Skeletal muscle tissue (tissue), 4 donors: ENCODE results near the gene SPATA46. TPM values are rescaled to one million over a fixed set of nuclear protein-coding genes. Genes with fewer than 3 reads are reported as not detected.

Experiments
- H3K27ac ChIP-seq: one replicate; pipeline ENCODE4 v1.7.0; 2013; ENCODE audit warnings: mild to moderate bottlenecking, low read depth, low read length, inconsistent platforms
- H3K27me3 ChIP-seq, 3 donors: one replicate each; pipeline ENCODE4 v1.7.0; 2013; ENCODE audit warnings: low read length in 3 of 3; ENCODE audit not compliant: control insufficient read depth in 3 of 3, insufficient read depth in 3 of 3
- H3K36me3 ChIP-seq, 3 donors: one replicate each; pipeline ENCODE4 v1.7.0; 2013; ENCODE audit warnings: low read length in 3 of 3; ENCODE audit not compliant: control insufficient read depth in 3 of 3, insufficient read depth in 3 of 3
- H3K4me1 ChIP-seq, 3 donors: one replicate each; pipeline ENCODE4 v1.7.0; 2013; ENCODE audit warnings: low read length in 3 of 3, mild to moderate bottlenecking in 3 of 3; ENCODE audit not compliant: control insufficient read depth in 3 of 3, insufficient read depth in 3 of 3
- H3K4me3 ChIP-seq, 3 donors: one replicate each; pipeline ENCODE4 v1.7.0; 2013; ENCODE audit warnings: low read length in 3 of 3
- H3K9ac ChIP-seq, 3 donors: one replicate each; pipeline ENCODE4 v1.7.0; 2013; ENCODE audit warnings: low read length in 3 of 3, mild to moderate bottlenecking in 3 of 3, moderate library complexity in 2 of 3, low read depth in 1 of 3
- H3K9me3 ChIP-seq, 3 donors: one replicate each; pipeline ENCODE4 v1.7.0; 2013; ENCODE audit warnings: low read length in 3 of 3; ENCODE audit not compliant: control insufficient read depth in 3 of 3
- total RNA-seq: library from RNA; depleted of rRNA; stranded (reverse); fragments of >200 nt; gene quantifications from one replicate; pipeline ENCODE4 v1.2.3, GENCODE V29; 2014
- donor health status: Osteomylitis.

SPATA46 gene
- total RNA-seq, 1 donor from 2014 or later = not detected

DNA sequence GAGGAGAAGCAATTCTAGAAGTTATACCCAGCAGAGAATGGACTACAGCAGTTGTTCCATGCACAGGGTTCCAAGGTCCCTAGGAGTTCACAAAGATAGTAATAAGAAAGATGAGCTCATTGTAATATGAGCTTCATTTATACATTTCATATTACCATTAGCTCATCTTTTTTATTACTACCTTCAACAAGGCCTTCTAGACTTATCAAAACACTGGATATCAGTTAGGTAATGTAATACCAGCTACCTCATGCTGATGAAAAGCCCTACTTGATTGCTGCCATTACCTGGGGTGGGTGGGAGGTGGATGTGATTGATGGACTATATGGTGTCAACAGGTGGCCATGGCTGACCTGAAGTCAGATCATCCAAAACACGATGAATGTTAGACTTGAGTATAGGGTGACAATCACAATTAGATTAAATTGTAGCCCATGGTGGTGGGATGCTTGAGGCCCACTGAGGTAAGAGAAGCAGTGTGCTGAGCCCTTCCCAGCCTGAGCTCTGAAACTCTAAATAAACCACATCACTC, 34.1 kb downstream of the SPATA46 start:
- Histone ChIP-seq H3K36me3 (no peaks in the 10 kb centered on the region), H3K27ac (no peak overlapping the region), H3K9ac (no peak overlapping the region), H3K9me3 (no peaks in the 10 kb centered on the region), H3K4me1 (no peaks in the 10 kb centered on the region), H3K27me3 (no peaks in the 10 kb centered on the region), H3K4me3 (no peak overlapping the region)

GRCh38 chr1:162336621-162337285, 39.9 kb downstream of the SPATA46 start:
- Histone ChIP-seq H3K4me1 (no peaks in the 10 kb centered on the region), H3K27me3 (no peaks in the 10 kb centered on the region), H3K4me3 (no peak overlapping the region), H3K9ac (no peak overlapping the region), H3K9me3 (no peaks in the 10 kb centered on the region), H3K36me3 (no peaks in the 10 kb centered on the region), H3K27ac (no peak overlapping the region)

GRCh38 chr1:162335126-162335525, 41.5 kb downstream of the SPATA46 start:
- Histone ChIP-seq H3K36me3 (no peaks in the 10 kb centered on the region), H3K9me3 (no peaks in the 10 kb centered on the region), H3K9ac (no peak overlapping the region), H3K27me3 (no peaks in the 10 kb centered on the region), H3K4me1 (no peaks in the 10 kb centered on the region), H3K4me3 (no peak overlapping the region), H3K27ac (no peak overlapping the region)

DNA sequence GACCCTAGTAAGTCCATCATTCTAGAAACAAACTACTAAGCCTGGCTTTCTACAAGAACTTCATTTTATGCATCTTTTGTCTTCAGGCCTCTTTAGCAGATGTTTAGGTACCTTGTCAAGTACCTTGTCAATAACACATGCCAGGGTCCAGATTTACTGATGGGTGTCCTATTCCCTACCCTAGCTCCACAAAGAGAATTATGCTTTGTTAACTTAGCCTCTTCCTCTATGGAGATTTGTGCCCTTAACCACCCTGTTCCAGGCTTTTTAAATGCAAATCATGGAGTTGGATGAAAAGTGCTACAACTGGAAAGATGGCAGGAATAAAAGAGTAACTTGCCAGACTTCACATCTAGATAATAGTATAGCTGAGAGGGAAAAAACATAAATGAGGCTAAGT, 42.7 kb downstream of the SPATA46 start:
- Histone ChIP-seq H3K27ac (no peak overlapping the region), H3K9ac (no peak overlapping the region), H3K4me3 (no peak overlapping the region), H3K27me3 (no peaks in the 10 kb centered on the region), H3K36me3 (no peaks in the 10 kb centered on the region), H3K4me1 (no peaks in the 10 kb centered on the region), H3K9me3 (no peaks in the 10 kb centered on the region)

- Histone ChIP-seq H3K4me3 (no peak overlapping the region), H3K27ac (no peak overlapping the region), H3K27me3 (no peaks in the 10 kb centered on the region), H3K9ac (no peak overlapping the region), H3K36me3 (no peaks in the 10 kb centered on the region), H3K4me1 (no peaks in the 10 kb centered on the region), H3K9me3 (no peaks in the 10 kb centered on the region)
Observed at GRCh38 chr1:162329826-162330225, 46.8 kb downstream of the SPATA46 start.

GRCh38 chr1:162328512-162328911, 48.1 kb downstream of the SPATA46 start:
- Histone ChIP-seq H3K27me3 (no peaks in the 10 kb centered on the region), H3K4me1 (no peaks in the 10 kb centered on the region)

DNA sequence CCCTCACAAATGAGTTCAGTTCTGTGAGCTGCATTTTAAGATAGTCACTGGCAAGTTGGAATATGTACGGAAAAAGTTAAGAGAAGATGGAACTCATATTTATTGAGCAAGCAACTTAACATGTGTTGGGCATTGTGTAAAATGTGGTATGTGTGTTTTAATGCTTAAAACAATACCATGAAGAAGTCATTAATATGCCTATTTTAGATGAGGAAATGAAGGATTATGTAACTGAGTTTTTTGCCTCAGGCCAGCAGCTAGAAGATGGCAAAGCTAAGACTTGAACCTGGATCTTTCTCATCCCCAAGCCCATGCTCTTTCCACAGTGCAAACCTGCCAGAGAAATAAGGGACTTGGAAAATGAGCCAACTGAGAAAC, 48.9 kb downstream of the SPATA46 start:
- no peak overlapping the region for H3K4me3 ChIP-seq
- H3K36me3 ChIP-seq = no peaks in the 10 kb centered on the region
- no peaks in the 10 kb centered on the region for H3K9me3 ChIP-seq
- H3K27ac ChIP-seq = no peak overlapping the region
- no peaks in the 10 kb centered on the region for H3K27me3 ChIP-seq
- H3K4me1 ChIP-seq = no peaks in the 10 kb centered on the region
- H3K9ac ChIP-seq = no peak overlapping the region

More at GRCh38 chr1:162328512-162328911, 48.1 kb downstream of the SPATA46 start:
- Histone ChIP-seq H3K27ac (no peak overlapping the region), H3K9ac (no peak overlapping the region), H3K9me3 (no peaks in the 10 kb centered on the region), H3K4me3 (no peak overlapping the region), H3K36me3 (no peaks in the 10 kb centered on the region)

GRCh38 chr1:162327144-162327787, 49.4 kb downstream of the SPATA46 start:
- H3K27ac ChIP-seq = no peak overlapping the region

DNA sequence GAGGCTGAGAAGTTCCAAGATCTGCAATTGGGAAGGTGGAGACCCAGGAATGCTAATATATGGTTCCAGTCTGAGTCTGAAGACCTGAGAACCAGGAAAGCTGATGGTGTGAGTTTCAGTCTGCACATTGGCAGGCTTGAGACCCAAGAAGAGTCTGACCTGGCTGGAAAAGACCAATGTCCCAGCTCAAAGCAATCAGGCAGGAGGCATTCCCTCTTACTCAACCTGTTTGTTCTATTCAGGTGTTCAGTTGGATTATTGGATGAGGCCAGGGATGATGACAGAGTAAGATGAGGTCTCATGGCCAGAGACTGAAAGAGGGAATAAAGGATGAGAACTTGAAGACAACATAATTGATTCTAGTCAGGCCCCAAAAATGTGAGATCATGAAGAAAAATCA, 50.1 kb downstream of the SPATA46 start:
- Histone ChIP-seq H3K36me3 (no peaks in the 10 kb centered on the region), H3K9ac (no peak overlapping the region), H3K9me3 (no peaks in the 10 kb centered on the region), H3K4me3 (no peak overlapping the region), H3K27me3 (no peaks in the 10 kb centered on the region), H3K27ac (no peak overlapping the region), H3K4me1 (no peaks in the 10 kb centered on the region)

More at GRCh38 chr1:162327144-162327787, 49.4 kb downstream of the SPATA46 start:
- no peak overlapping the region for H3K4me3 ChIP-seq
- no peaks in the 10 kb centered on the region for H3K9me3 ChIP-seq
- H3K36me3 ChIP-seq = no peaks in the 10 kb centered on the region
- no peaks in the 10 kb centered on the region for H3K4me1 ChIP-seq
- H3K27me3 ChIP-seq = no peaks in the 10 kb centered on the region
- H3K9ac ChIP-seq = no peak overlapping the region

- H3K9ac ChIP-seq = no peak overlapping the region
- H3K4me1 ChIP-seq = no peaks in the 10 kb centered on the region
- no peak overlapping the region for H3K4me3 ChIP-seq
- H3K9me3 ChIP-seq = no peaks in the 10 kb centered on the region
- H3K36me3 ChIP-seq = no peaks in the 10 kb centered on the region
- peaks cover 0 to 7% (median 0%) of the 10 kb centered on the region in 3 donors for H3K27me3 ChIP-seq
- H3K27ac ChIP-seq = no peak overlapping the region
Observed at GRCh38 chr1:162324396-162324795, 52.3 kb downstream of the SPATA46 start.
